Caco-2 (cell line): ENCODE measurements around the gene STEAP1B. TPM values are rescaled to one million over a fixed set of nuclear protein-coding genes. Genes with fewer than 3 reads are reported as not detected.

Experiments
- BruUV-seq: library from RNA; stranded (reverse); fragments of 400-500 nt; replicated peaks from 2 replicates; lab custom pipeline; 2021; lab: Mats Ljungman, UMichigan
- CTCF ChIA-PET: fragments of 300-600 bp; sonication (Branson Sonifier 250); formaldehyde crosslinking; loops from one replicate; lab custom pipeline; 2022; ENCODE audit warnings: antibody characterized with exemption; lab: Charles Lee
- POLR2A ChIA-PET: fragments of 300-600 bp; sonication (Branson Sonifier 250); formaldehyde crosslinking; loops from one replicate; lab custom pipeline; 2022; ENCODE audit warnings: antibody characterized with exemption; lab: Charles Lee
- DNase-seq, 2 experiments: peaks; one replicate each; pipeline versions ENCODE4 v3.0.0 to v3.0.0-alpha.2; 2020 to 2022
- H3K27me3 ChIP-seq: replicated peaks from 2 replicates; pipeline ENCODE4 v1.6.0; 2011; ENCODE audit warnings: low read length; ENCODE audit not compliant: control insufficient read depth, insufficient read depth
- H3K36me3 ChIP-seq: 2 replicates; pipeline ENCODE4 v1.5.1; 2011; ENCODE audit warnings: low read length; ENCODE audit not compliant: control insufficient read depth, insufficient read depth
- H3K4me1 ChIP-seq: fragments of 250-450 bp; sonication (Bioruptor Pico); 2 replicates; pipeline ENCODE4 v1.5.1; 2020; ENCODE audit warnings: mild to moderate bottlenecking
- H3K4me3 ChIP-seq: 2 replicates; pipeline ENCODE4 v1.5.1; 2011; ENCODE audit warnings: low read depth, mild to moderate bottlenecking, control low read depth, low read length
- H3K9me3 ChIP-seq: fragments of 250-450 bp; sonication (Bioruptor Pico); 2 replicates; pipeline ENCODE4 v1.5.1; 2020; ENCODE audit warnings: mild to moderate bottlenecking, moderate library complexity
- H3K27ac Mint-ChIP-seq: one replicate; pipeline ENCODE4 v1.8.0; 2022; ENCODE audit warnings: mixed read lengths; ENCODE audit not compliant: unreplicated experiment
- H3K27me3 Mint-ChIP-seq: one replicate; pipeline ENCODE4 v1.8.0; 2022; ENCODE audit warnings: mixed read lengths; ENCODE audit not compliant: insufficient read depth, unreplicated experiment
- H3K36me3 Mint-ChIP-seq: one replicate; pipeline ENCODE4 v1.8.0; 2022; ENCODE audit warnings: mild to moderate bottlenecking, mixed read lengths; ENCODE audit not compliant: insufficient read depth, unreplicated experiment
- H3K4me1 Mint-ChIP-seq: one replicate; pipeline ENCODE4 v1.8.0; 2022; ENCODE audit warnings: low read depth, mixed read lengths; ENCODE audit not compliant: unreplicated experiment
- H3K4me3 Mint-ChIP-seq: one replicate; pipeline ENCODE4 v1.8.0; 2022; ENCODE audit warnings: mild to moderate bottlenecking, moderate library complexity, mixed read lengths; ENCODE audit not compliant: unreplicated experiment
- H3K9me3 Mint-ChIP-seq: one replicate; pipeline ENCODE4 v1.8.0; 2022; ENCODE audit warnings: mixed read lengths; ENCODE audit not compliant: unreplicated experiment
- CTCF ChIP-seq, 2 experiments: fragments of 200-600 bp in 1 of 2; IDR thresholded peaks; 1 replicate in 1 of 2; 2 replicates in 1 of 2; pipeline versions ENCODE4 v1.5.1 to v1.8.0; 2011 to 2022; ENCODE audit warnings: antibody characterized with exemption in 1 of 2, control low read depth in 1 of 2, inconsistent platforms in 1 of 2, low read depth in 1 of 2, low read length in 1 of 2, mild to moderate bottlenecking in 1 of 2, moderate library complexity in 1 of 2; ENCODE audit not compliant: insufficient read depth in 1 of 2, severe bottlenecking in 1 of 2, unreplicated experiment in 1 of 2
- intact Hi-C: fragments of 100-400 bp; cut with micrococcal nuclease; formaldehyde crosslinking; loops from one replicate; pipeline ENCODE4 v1.10.0; 2022; ENCODE audit not compliant: unreplicated experiment
- total RNA-seq: library from RNA; stranded (reverse); gene quantifications from 2 replicates; pipeline ENCODE4 v1.2.3, GENCODE V29; 2022

STEAP1B gene
- total RNA-seq, 1 experiment from 2014 or later: 1.7 TPM

GRCh38 chr7:22373388-22373787 lies 126.6 kb downstream of the STEAP1B start:
- H3K36me3 Mint-ChIP-seq: no peaks in the 10 kb centered on the region
- BruUV-seq: no TSS peak
- intact Hi-C loops: no loop called here
- Histone ChIP-seq H3K27me3 (no peaks in the 10 kb centered on the region), H3K9me3 (no peaks in the 10 kb centered on the region), H3K4me3 (no peak overlapping the region), H3K4me1 (no peaks in the 10 kb centered on the region), H3K36me3 (no peaks in the 10 kb centered on the region)
- no peak overlapping the region for H3K4me3 Mint-ChIP-seq
- H3K4me1 Mint-ChIP-seq: peaks cover 6% of the 10 kb centered on the region
- DNase-seq: no peak
- CTCF ChIA-PET: no interaction called here
- H3K27me3 Mint-ChIP-seq: no peaks in the 10 kb centered on the region
- H3K27ac Mint-ChIP-seq: no peak overlapping the region
- H3K9me3 Mint-ChIP-seq: no peaks in the 10 kb centered on the region
- TF ChIP-seq CTCF (IDR thresholded peaks at IDR 0.05; ENCODE audit: insufficient read depth in 1 of 2, low read depth in 1 of 2, low read length in 1 of 2, severe bottlenecking in 1 of 2, unreplicated experiment in 1 of 2): no peak
- POLR2A ChIA-PET: no interaction called here

GRCh38 chr7:22372863-22373262 lies 127.1 kb downstream of the STEAP1B start:
- no peak for TF ChIP-seq CTCF (IDR thresholded peaks at IDR 0.05; ENCODE audit: insufficient read depth in 1 of 2, low read depth in 1 of 2, low read length in 1 of 2, severe bottlenecking in 1 of 2, unreplicated experiment in 1 of 2)
- H3K4me1 Mint-ChIP-seq: peaks cover 6% of the 10 kb centered on the region
- no peaks in the 10 kb centered on the region for H3K36me3 Mint-ChIP-seq
- intact Hi-C loops: no loop called here
- Histone ChIP-seq H3K36me3 (no peaks in the 10 kb centered on the region), H3K27me3 (no peaks in the 10 kb centered on the region), H3K4me1 (no peaks in the 10 kb centered on the region), H3K9me3 (no peaks in the 10 kb centered on the region), H3K4me3 (no peak overlapping the region)
- no peaks in the 10 kb centered on the region for H3K27me3 Mint-ChIP-seq
- no TSS peak for BruUV-seq
- ChIA-PET CTCF (no interaction called here), POLR2A (no interaction called here)
- H3K27ac Mint-ChIP-seq: no peak overlapping the region
- no peaks in the 10 kb centered on the region for H3K9me3 Mint-ChIP-seq
- no peak for DNase-seq
- H3K4me3 Mint-ChIP-seq: no peak overlapping the region

GRCh38 chr7:22371878-22372277 lies 128.1 kb downstream of the STEAP1B start:
- no peaks in the 10 kb centered on the region for H3K36me3 ChIP-seq
- ChIA-PET POLR2A (no interaction called here), CTCF (no interaction called here)
- no peaks in the 10 kb centered on the region for H3K36me3 Mint-ChIP-seq
- no peaks in the 10 kb centered on the region for H3K27me3 Mint-ChIP-seq
- no peak for DNase-seq
- H3K9me3 Mint-ChIP-seq: no peaks in the 10 kb centered on the region
- H3K27me3 ChIP-seq: no peaks in the 10 kb centered on the region
- intact Hi-C loops: no loop called here
- no peak overlapping the region for H3K4me3 Mint-ChIP-seq
- BruUV-seq: no TSS peak
- no peaks in the 10 kb centered on the region for H3K4me1 ChIP-seq
- no peak overlapping the region for H3K4me3 ChIP-seq
- peaks cover 6% of the 10 kb centered on the region for H3K4me1 Mint-ChIP-seq
- H3K27ac Mint-ChIP-seq: no peak overlapping the region
- no peaks in the 10 kb centered on the region for H3K9me3 ChIP-seq
- no peak for TF ChIP-seq CTCF (IDR thresholded peaks at IDR 0.05; ENCODE audit: insufficient read depth in 1 of 2, low read depth in 1 of 2, low read length in 1 of 2, severe bottlenecking in 1 of 2, unreplicated experiment in 1 of 2)

Other genes with a start within 250 kb of the STEAP1B start
- gene RAPGEF5, start 143.0 kb downstream of the STEAP1B start, total RNA-seq: 16.9 and 20.7 TPM in 2 replicates
- not detected in 2 replicates for gene IL6, start 227.0 kb upstream of the STEAP1B start, total RNA-seq